Progenitor cell of endocrine pancreas (in vitro differentiated cells): ENCODE data around the gene KDM6A. TPM values are rescaled to one million over a fixed set of nuclear protein-coding genes. Genes with fewer than 3 reads are reported as not detected.
A peak's percentile ranks its signal among the peaks of the same experiment; 100 is the strongest.

Experiments used
- DNase-seq: peaks from one replicate; pipeline ENCODE4 v3.0.0; 2021; ENCODE audit warnings: low spot score; ENCODE audit not compliant: unreplicated experiment
- H3K27ac Mint-ChIP-seq: 2 replicates; pipeline ENCODE4 v1.8.0; 2021; ENCODE audit warnings: mild to moderate bottlenecking, moderate library complexity, mixed read lengths
- H3K27me3 Mint-ChIP-seq: 2 replicates; pipeline ENCODE4 v1.8.0; 2021; ENCODE audit warnings: mixed read lengths
- H3K36me3 Mint-ChIP-seq: 2 replicates; pipeline ENCODE4 v1.8.0; 2022; ENCODE audit warnings: mixed read lengths; ENCODE audit not compliant: insufficient read depth
- H3K4me1 Mint-ChIP-seq: 2 replicates; pipeline ENCODE4 v1.8.0; 2021; ENCODE audit warnings: low read depth, mixed read lengths
- H3K4me3 Mint-ChIP-seq: 2 replicates; pipeline ENCODE4 v1.8.0; 2021; ENCODE audit warnings: low read depth, mild to moderate bottlenecking, moderate library complexity, mixed read lengths
- H3K9me3 Mint-ChIP-seq: 2 replicates; pipeline ENCODE4 v1.8.0; 2021; ENCODE audit warnings: low read depth, mixed read lengths
- CTCF ChIP-seq: fragments of 200-600 bp; sonication (generic); IDR thresholded peaks from one replicate; pipeline ENCODE4 v1.5.0; 2021; ENCODE audit warnings: antibody characterized with exemption, mild to moderate bottlenecking; ENCODE audit not compliant: unreplicated experiment
- total RNA-seq: library from RNA; stranded (reverse); gene quantifications from 2 replicates; pipeline ENCODE4 v1.2.1, GENCODE V29; 2021

The KDM6A gene
- total RNA-seq, 1 donor from 2014 or later, result 112 TPM

DNA sequence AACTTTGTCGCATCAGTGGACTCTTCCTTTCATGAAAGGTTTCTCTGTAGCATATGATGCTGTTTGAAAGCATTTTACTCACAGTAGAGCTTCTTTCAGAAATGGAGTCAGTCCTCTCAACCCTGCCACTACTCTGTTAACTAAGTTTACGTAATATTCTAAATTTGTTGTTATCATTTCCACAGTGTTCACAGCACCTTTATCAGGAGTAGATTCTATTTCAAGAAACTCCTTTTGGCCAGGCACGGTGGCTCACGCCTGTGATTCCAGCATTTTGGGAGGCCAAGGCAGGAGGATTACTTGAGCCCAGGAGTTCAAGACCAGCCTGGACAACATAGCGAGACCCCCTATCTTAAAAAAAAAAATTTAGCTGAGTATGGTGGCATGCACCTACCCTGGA lies 90.0 kb downstream of the KDM6A start:
- Mint-ChIP-seq H3K27me3 (no peaks in the 10 kb centered on the region), H3K27ac (no peak overlapping the region), H3K4me1 (peaks cover 32% of the 10 kb centered on the region), H3K36me3 (peaks cover 30% of the 10 kb centered on the region), H3K4me3 (peak overlapping the region; percentile 40), H3K9me3 (peaks cover 24% of the 10 kb centered on the region)
- no peak for DNase-seq
- no peak for TF ChIP-seq CTCF

DNA sequence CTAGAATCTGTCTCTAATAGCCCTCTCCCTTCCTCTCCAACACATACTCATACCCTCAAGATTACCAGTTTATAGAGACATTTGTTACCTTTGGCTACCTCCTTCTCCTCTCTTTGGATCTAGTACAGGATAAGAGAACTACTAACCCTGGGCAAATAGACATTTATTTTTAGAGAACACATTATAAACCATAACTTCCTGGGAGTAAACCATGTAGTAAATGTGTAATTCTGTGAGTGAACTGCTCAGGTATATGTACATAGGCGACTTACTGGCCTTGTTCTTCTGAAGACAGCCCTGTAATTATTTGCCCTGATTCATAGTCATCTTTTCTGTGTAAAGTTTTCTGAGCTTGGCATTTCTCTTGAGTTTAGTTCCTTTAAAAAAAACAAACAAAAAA lies 94.2 kb downstream of the KDM6A start:
- H3K27ac Mint-ChIP-seq, result peak overlapping the region; percentile 36
- H3K27me3 Mint-ChIP-seq, result no peaks in the 10 kb centered on the region
- H3K36me3 Mint-ChIP-seq, result peaks cover 28% of the 10 kb centered on the region
- peaks cover 22% of the 10 kb centered on the region for H3K4me1 Mint-ChIP-seq
- no peak for DNase-seq
- no peak for TF ChIP-seq CTCF
- H3K4me3 Mint-ChIP-seq, result no peak overlapping the region
- peaks cover 23% of the 10 kb centered on the region for H3K9me3 Mint-ChIP-seq

DNA sequence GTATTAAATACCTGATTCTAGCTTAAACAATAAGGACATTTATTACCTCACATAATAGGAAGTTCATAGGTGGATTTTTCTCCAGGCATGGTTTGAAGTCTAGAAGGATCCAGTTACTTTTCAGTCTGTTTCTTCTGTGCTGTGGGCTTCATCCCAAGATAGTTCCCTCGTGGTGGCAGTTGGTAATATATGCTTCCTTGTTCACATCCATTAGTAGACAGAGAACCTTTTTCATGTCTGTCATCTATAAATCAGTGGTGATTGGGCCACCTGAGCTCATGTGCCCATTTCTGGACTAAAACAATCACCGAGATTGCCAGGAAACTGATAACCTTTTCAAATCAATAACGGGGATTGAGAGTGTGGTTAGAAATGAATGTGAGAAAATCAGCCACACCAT lies 97.7 kb downstream of the KDM6A start:
- no peak for DNase-seq
- Mint-ChIP-seq H3K4me3 (no peak overlapping the region), H3K27me3 (no peaks in the 10 kb centered on the region), H3K9me3 (peaks cover 40% of the 10 kb centered on the region), H3K36me3 (peaks cover 29% of the 10 kb centered on the region), H3K27ac (peak overlapping the region; percentile 85), H3K4me1 (peaks cover 26% of the 10 kb centered on the region)
- no peak for TF ChIP-seq CTCF

GRCh38 chrX:44971674-44972073 lies 98.7 kb downstream of the KDM6A start:
- H3K36me3 Mint-ChIP-seq, result peaks cover 31% of the 10 kb centered on the region
- no peaks in the 10 kb centered on the region for H3K27me3 Mint-ChIP-seq
- DNase-seq, result no peak
- peaks cover 24% of the 10 kb centered on the region for H3K4me1 Mint-ChIP-seq
- H3K4me3 Mint-ChIP-seq, result peak overlapping the region; percentile 54
- H3K9me3 Mint-ChIP-seq, result peaks cover 38% of the 10 kb centered on the region
- H3K27ac Mint-ChIP-seq, result peak overlapping the region; percentile 96
- no peak for TF ChIP-seq CTCF

- peaks cover 36% of the 10 kb centered on the region for H3K9me3 Mint-ChIP-seq
- no peaks in the 10 kb centered on the region for H3K27me3 Mint-ChIP-seq
- H3K4me3 Mint-ChIP-seq, result no peak overlapping the region
- H3K36me3 Mint-ChIP-seq, result peaks cover 32% of the 10 kb centered on the region
- no peak for DNase-seq
- H3K27ac Mint-ChIP-seq, result peak overlapping the region; percentile 87
- TF ChIP-seq CTCF, result no peak
- peaks cover 22% of the 10 kb centered on the region for H3K4me1 Mint-ChIP-seq
These were observed 99.1 kb downstream of the KDM6A start for GRCh38 chrX:44972132-44972531.
